T47D (cell line): ENCODE results near the gene TGM2.

Experiments used
- DNase-seq, 2 experiments: peaks; one replicate each; pipeline versions ENCODE4 v3.0.0 to v3.0.0-alpha.2; 2011 to 2012; ENCODE audit warnings: low read depth in 1 of 2, low spot score in 1 of 2
- JUND ChIP-seq: IDR thresholded peaks from 2 replicates; pipeline ENCODE4 v1.6.1; 2012; ENCODE audit warnings: low read depth
- in situ Hi-C: cut with HindIII; loops from 2 replicates; pipeline ENCODE4 v1.10.0; 2016; ENCODE audit warnings: low sequenced_read_pairs, low pct_unique_long_range_greater_than_20kb

Gene TGM2

GRCh38 chr20:38083338-38084048 lies 81.6 kb downstream of the TGM2 start:
- DNase-seq, result no peak
- in situ Hi-C loops, result no loop called here
- no peak for TF ChIP-seq JUND

GRCh38 chr20:38082894-38083293 lies 82.2 kb downstream of the TGM2 start:
- DNase-seq, result no peak
- in situ Hi-C loops, result no loop called here
- TF ChIP-seq JUND, result no peak

DNA sequence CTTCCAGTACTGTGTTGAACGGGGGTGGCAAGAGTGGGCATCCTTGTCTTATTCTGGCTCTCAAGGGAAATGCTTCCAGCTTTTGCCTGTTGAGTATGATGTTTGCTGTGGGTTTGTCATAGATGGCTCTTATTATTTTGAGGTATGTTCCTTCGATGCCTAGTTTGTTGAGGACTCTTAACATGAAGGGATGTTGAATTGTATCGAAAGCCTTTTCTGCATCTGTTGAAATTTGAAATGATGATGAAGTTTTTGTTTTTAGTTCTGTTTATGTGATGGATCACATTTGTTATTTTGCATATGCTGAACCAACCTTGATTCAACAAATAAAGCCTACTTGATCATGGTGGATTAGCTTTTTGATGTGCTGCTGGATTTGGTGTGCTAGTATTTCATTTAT lies 83.5 kb downstream of the TGM2 start:
- TF ChIP-seq JUND, result no peak
- no peak for DNase-seq
- in situ Hi-C loops, result no loop called here

DNA sequence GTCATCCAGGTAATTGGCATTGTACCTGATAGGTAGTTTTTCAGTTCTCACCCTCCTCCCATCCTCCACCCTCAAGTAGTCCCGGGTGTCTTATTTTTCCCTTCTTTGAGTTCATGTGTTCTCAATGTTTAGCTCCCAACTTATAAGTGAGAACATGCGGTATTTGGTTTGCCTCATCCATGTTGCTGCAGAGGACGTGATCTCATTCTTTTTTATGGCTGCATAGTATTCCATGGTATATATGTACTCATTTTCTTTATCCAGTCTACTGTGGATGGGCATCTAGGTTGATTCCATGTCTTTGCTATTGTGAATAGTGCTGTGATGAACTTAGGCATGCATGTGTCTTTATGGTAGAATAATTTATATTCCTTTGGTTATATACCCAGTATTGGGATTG lies 85.7 kb downstream of the TGM2 start:
- in situ Hi-C loops, result no loop called here
- no peak for TF ChIP-seq JUND
- DNase-seq, result no peak

DNA sequence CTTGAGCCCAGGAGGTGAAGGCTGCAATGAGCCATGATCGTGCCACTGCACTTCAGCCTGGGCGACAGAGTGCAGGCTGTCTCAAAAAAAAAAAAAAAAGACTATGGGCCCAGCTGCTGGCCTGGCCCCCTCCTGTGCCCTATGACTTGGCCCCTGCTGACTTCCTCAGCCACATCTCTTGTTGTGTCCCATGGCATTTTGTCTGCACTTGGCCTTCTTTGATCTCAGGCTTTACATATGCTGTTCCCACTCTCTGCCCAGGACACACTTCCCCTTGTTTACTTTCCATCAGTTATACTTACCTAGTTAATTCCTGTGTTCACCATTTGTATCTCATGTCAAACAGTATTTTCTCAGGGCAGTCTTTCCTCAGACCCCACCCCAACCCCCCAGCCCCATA lies 87.0 kb downstream of the TGM2 start:
- no peak for DNase-seq
- no peak for TF ChIP-seq JUND
- in situ Hi-C loops, result no loop called here
